Skin of body (tissue), 2 donors: ENCODE results near the gene INKA1. TPM values are rescaled to one million over a fixed set of nuclear protein-coding genes. Genes with fewer than 3 reads are reported as not detected.

Source experiments
- DNase-seq: peaks from one replicate; lab custom pipeline; 2025; lab: John Stamatoyannopoulos, UW
- total RNA-seq: library from RNA; depleted of rRNA; stranded (reverse); fragments of >200 nt; gene quantifications from one replicate; pipeline ENCODE4 v1.2.3, GENCODE V29; 2014

Gene INKA1
- total RNA-seq, 1 donor from 2014 or later = 6.6 TPM

DNA sequence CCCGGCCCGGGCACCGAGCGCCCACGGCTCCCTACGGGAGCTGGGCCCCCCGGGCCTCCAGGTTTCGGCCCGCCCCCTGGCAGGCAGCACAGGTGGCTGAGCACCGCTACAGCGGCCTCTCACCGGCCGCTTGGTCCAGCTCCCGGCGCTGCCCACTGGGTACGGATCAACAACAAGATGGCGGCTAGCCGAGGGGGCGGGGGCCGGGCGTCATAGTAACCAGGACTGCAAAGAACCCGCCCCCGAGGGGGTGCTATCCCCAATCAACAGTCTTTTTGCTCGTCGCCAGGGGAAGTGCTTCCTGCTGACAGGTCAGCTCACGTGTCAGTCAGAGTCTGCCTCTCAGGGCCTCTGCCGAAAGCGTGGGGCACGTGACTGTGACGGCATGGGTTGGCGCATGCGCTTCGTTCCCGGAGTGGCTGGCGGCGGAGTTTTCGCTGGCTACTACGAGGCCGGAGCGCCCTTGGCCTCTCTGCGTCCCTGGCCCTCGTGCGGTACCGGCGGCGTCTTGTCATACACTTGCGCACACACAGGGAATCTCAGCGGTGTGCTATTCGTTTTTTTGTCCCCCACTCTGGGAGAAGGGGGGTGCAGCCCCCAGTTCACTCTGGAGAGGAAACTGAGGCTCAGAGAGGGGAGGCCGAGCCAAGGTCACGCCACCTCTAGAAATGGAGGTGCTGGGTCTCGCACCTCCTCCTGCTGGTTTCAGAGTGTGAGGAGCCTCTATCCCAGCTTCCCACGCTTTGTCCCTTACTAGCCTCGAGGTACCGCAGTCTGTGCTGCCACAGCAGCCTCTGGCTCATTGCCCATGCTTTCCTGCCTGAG, 16.5 kb upstream of the INKA1 start, which contains the start of gene IP6K1:
Gene IP6K1 (minus strand): TSS at position 186 of the 825 bp plus-strand sequence. CDS start 38,502 bp downstream, outside the sequence.
- peak; percentile 100 for DNase-seq

DNA sequence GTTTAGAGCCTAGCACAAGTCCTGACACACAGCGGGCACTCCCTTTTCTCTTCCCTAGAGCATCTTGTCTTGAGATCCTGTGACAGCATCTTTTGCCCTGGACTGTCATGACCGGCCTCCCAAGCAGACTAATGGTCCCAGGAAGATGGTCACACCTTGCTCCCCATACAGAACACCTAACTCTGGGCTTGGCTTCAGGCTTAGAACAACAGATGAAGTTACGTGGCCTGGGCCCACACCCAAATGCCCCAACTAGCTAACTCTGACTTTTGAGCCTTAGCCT, 15.9 kb upstream of the INKA1 start:
- DNase-seq = no peak

DNA sequence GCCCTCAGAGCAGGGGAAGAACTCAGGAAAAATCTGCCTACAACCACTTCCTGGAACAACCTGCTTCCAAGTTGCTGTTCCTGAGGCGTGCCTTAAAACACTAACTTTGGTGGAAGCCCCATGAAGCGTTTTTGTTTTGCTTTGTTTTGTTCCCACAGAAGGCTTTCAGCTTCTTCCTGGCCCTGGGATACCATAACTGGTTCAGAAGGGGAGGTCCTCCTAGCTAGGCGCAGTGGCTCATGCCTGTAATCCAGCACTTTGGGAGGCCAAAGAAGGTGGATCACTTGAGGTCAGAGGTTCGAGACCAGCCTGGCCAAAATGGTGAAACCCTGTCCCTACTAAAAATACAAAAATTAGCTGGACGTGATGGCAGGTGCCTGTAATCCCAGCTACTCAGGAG, 15.5 kb upstream of the INKA1 start:
- no peak for DNase-seq

DNA sequence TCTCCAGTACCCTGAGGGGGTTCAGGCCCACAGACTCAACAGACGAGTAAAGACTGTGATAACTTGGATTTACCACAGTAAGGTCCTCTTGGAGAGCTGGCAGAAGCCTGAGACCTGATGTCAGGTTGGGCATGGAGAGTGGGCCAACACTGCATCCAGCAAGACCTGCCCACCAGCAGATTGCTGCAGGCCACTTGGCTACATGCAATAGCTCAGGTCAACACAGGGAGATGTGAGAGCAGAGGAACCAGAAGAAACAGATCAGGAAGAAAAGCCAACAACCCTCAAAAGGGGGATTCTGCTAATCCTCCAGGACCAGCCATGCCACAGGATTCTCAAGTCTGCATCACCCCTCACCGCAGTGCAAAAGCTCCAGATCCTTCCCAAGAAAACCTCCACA, 15.0 kb upstream of the INKA1 start:
- DNase-seq = no peak

DNA sequence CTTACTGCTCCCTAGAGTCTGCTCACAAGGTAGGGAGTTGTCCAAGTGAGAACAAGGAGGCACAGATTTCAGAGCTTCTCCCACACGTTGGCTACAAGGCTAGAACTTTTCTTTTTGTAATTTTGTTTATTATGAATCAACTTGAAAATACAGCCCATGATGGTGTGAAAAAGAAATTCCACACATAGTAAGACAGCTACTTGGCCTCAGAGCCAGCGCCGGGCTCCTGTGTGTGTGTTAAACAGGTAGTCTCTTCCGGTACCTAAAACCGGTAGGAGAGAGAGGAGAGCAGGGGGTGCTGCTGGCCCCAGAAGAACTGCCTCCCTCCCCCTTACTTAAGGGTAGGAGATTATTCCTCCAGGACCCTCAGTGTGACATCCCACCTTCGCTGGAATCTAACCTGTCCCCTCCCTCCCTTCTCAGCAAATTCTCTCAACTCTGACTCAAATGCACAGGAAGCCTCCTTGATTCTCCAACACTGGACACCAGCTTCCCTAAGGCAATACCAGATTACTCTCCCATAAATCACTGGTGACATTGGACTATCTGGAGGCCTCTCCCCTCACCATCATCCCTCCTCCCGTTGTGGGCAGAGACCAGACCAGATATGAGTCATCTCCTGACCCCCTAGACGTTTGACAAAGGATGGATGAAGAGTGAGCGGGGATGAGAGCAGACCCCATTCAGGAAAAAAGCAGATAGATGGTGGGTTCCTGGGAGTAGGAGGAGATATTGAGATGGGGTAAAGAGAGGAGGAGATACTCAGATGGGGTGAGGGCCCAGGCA, 12.2 kb upstream of the INKA1 start:
- DNase-seq = no peak

DNA sequence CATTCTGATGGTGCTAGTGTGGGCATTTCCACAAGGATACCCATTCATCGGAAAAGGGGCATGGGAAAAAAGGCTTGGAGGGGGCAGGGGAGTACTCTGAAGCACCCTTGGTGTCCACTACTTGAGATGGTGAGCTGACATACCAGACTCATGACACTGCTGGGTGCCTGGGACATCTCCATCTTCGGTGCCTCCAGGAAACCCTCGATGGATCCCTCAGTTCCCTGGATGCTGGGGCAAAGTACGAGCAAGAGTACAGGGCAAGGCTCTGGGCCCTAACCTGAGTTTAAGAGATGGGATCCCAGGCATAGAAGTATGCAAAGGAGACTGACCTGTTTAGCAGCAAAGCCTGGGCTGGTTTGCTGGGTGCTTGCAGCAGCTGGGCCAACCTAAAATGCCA, 11.5 kb upstream of the INKA1 start:
- DNase-seq = no peak

DNA sequence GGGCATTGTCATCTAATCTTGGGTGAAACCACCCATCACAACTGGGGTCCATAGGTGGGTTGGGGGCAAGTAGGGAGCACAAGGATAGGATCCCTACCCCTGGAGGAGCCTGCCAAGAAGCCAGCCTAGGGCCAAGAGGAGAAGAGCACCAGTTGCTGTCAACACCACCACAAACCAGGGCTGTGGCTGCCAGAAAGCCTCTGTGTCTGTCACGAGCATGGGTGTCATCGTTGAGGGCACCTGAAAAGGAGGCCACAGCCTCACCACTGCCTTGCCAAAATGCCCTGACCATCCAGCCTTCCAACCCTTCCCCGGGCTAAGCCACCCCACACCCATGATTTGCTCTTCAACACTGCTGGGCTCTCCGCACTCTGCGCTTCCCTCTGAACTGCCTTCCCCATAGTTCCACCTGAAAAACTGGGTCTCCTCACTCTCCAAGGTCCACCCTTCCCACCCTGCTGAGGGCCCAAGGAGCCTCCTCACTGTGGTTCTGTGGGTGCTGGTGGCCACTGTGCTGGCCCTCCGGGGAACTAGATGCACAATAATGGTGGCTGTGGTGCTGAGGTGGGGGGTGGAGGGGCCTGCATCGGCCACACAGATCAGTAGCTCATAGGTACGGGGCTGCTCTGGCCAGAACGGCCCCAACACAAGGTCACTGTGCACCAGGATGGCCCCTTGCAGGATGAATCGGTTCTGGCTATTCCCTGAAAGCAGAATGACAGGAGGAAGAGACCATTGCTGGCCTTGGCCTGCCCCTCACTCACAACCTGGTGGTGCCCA, 10.5 kb upstream of the INKA1 start:
- DNase-seq = no peak

DNA sequence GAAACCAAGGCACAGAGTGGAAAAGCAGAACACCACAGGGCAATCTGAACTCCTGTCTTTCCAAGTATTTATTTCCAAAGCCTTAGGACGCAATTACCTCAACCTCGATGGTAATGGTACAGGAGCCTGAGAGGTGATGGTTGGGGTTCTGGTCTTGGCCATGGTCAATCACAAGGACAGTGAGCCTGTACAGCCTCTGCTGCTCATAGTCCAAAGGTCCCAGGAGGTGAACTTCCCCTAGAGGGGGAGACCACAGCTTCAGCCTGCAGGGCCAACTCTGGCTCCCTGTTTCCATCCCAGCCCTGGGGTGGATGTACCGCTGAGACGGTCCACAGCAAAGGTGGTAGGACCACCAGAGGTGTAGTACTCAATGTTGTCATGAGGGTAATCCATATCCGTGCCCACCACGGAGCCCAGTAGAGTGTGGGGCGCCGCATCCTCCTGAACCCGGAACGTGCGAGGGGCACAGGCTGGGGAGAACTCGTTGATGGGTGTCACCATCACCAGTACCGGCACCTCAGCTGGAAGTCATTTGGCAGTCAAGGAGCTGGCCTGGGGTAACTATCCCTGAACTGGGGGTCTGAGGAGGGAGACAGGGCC, 9.5 kb upstream of the INKA1 start:
- no peak for DNase-seq

DNA sequence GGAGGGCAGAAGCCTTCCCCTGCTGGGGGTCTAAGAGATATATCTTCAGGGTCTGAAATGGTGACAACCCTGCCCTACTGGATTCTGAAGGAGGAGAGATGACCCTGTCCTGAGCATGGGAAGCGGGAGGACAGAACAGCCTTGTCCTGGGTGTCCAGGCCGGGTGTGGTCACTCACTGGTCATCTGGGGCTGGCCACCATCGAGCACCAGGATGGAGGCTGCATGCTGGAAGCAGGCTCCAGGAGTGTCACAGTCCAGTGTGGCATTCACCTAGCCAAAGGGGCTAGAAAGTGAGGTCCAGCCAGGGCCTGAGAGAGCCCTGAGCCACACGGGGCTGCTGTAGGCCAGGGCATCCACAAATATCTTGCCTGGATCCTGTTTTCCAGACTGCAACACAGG, 8.6 kb upstream of the INKA1 start:
- DNase-seq = no peak

DNA sequence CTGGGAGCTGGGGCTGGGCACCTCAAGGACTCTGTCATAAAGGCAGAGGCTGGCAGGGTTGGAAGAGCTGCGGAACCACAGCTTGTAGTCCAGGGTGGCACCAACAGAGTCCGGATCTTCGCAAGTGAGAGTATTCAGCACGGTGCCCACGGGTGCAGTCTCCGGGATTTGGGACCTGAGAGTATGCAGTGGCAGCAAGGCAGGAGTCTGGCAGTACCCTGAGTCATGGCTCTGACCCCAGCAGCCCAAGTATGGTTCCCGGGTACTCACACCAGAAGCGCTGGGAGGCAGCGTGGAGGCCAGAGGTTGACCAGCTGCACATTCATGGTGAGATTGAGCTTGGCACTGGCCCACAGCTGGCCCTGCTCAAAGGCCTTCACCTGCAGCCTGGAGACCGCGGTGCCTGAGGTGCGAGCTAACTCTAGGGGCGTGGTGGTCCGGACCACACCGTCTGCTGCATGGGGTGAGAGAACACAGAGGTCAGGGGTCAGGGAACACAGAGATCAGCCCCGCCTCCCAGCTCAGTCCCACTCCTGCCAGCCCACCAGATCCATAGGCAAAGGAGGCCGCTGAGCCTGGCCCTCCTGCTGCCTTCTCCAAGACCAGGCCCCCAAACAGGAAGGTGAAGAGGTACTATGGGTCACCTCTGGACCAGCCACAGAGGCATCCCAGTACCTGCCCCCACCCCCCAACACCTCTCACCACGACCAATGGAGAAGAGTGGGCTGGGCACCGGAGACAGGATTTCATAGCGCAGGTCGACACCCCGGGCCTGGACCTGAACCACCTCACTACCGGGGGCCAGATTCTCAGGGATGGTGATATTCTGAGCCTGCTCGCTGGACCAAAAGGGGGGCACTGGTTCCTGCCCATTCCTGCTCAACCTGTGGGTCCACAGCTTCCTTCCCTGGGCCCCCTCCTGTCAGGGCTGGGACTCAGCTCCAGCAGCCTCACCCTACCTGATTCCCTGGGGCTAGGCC, 7.8 kb upstream of the INKA1 start:
- no peak for DNase-seq

DNA sequence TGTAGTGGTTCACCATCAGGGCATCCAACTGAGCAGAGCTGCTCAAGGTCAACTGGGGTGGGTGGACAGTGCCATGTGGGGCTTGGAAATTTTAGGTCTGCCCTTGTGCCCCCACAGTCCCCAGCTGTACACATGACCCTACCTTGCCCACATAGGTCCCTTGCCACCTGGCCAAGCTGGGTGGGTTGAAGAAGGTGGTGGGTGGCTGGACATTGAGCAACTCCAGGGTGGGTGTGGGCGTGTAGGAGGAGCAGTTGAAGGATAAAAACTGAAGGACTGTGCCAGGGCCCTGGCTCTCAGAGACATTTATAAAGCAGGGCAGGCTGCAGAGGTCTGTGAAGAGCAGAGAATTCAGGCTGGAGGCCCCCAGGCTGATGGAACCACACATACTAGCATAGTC, 4.0 kb upstream of the INKA1 start:
- no peak for DNase-seq

DNA sequence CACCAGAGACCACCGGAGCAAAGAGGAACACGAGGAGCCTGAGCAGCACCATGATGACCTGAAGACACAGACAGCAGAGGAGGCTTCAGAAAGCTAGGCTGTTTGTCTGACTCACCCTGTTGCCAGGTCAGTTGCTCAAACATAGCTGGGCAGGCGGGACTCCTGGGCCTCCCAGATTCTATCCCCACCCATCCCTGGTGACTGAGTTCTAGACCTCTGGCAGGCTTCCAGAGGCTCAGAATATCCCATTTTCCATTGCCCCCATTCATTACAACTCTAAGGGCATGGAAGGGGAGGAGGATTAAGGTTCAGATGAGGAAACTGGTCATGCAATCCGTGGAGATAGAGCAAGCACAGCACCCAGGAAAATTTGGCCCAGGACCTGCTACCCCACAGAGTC, 3.3 kb upstream of the INKA1 start, which contains the start of gene CDHR4:
Gene CDHR4 (minus strand): TSS at position 113 of the 400 bp plus-strand sequence. CDS start 61 bp downstream, at position 52.
- DNase-seq = no peak

DNA sequence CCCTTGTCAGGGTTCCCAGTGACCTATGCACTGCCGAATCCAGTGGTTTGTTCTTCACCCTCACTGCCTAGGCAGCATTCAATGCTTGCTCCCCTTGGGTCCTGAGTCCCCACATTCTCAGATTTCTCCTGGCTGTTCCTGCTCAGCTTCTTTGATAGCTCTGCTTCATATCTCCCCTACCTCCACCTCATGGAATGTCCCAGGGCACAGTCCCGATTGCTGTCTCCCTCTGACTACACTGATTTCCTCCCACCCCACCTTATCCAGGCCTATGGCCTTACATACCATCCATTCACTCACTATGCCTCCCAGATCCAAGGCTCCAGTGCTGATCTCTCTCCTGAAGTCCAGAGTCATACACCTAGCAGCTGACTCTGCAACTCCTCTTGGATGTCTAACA, 1.9 kb upstream of the INKA1 start:
- no peak for DNase-seq

DNA sequence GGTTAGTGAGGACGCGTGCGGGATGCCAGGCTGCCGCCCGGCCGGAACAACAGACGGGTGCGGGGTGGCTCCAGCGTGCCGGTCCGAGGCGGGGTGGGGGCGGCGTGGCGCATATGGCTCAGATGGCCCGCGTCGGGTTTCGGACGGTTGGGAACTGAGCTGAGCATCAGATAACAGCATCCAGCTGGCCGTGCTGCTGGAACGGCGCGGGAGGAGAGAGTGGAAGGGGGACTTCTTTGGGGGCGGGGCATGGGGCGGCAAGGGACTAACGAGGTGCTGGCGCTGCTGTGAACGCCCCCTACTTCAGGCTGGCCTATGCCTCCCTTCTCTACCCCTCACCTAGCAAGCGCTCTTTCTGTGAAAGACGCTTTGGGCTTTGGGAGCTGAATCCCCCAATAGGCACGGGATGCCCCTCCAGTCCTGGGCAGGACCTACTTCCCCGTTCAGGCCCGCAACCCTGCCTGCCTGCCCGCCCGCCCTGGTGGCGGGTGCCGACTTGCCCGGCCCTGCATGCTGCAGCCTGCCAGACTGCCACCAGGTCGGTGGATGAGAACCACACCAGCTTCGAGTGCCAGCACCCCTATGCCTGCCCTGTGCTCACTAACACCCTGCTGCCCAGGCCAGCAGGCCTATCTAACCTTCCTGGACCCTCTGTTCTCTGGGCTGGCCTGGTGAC, 542 bp downstream of the INKA1 start:
- DNase-seq = peak; percentile 31

DNA sequence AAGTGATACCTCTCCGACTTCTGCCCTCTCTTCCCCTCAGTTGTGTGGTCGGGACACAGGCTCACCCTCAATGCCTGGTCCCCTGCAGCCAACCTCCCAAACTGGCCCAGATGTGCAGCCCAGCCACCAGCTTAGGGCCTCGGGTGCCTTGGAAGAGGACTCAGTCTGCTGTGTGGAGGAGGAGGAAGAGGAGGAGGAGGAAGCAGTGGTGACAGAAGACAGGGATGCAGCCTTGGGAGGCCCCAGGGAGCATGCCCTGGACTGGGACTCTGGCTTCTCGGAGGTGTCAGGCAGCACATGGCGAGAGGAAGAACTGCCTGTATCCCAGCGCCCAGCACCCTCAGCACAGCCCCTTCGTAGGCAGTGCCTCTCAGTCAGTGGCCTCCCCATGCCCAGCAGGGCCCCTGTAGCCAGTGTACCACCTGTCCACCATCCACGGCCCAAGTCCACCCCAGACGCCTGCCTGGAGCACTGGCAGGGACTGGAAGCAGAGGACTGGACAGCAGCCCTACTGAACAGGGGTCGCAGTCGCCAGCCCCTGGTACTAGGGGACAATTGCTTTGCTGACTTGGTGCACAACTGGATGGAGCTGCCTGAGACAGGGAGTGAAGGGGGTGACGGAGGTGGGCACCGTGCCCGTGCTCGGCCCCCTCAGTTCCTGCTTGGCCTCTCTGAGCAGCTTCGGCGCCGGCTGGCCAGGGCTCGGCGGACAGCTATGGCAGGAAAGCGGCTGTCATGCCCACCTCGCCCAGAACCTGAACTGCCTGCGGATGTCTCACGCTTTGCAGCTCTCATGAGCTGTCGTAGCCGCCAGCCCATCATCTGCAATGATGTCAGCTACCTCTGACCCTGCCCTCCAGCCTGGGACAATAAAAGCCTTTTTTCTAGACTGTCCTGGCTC, 1.3 kb downstream of the INKA1 start:
- no peak for DNase-seq

DNA sequence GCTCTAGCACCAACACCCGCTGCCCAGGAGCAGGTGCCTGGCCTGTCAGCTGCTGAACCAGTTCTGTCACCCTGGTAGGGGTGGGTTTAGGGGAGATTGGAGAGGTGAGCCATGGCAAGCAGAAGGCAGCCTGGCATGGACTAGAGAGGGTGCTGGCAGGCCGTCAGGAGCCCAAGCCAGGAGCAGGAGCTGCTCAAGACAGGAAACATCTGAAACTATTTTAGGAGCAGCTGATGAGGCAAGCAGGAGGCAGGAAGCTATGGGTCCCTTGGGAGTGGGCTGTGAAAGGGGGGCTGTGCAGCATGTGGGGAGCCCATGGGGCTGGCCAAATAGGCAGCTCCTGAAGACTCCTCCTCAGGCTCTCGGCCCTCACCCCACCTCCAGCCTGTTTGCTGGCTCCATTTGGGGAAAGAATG, 2.3 kb downstream of the INKA1 start:
- DNase-seq = peak; percentile 98

DNA sequence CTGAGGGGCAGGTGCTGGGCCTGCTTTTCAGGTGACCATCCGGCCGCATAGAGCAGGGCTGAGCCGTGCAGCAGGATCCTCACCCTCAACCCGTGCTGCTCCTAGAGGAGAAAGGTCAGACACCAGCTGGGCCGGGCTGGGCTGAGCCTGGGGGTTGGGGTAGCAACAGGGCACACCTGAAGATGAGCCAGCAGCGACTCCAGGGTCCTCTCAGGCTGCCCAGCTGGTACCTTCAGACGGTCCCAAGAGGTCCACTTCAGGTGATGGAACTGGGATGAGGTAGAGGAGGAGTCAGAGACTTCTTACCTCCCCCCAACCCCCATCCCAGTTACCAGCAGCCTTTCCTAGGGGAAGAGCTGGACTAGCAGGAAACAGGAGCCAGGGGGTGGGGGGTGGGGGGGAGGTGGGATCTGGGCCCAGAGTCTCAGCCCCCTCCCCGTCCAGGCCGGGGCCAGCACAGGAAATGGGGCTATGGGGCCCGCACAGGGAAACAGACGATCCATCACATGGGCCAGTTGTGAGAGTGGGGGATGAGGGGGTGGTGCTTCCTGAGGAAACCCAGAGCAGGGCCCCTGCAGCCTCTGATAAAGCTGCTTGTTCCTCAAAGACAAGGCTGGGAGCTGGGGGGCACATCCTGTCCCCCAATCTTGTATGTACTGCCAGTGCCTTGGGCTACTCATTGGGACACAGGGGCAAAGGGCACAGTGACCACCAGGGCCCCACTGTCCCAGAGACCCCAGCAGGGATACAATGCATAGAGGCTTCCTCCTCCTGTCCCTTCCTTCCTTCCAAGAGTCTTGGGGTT, 3.0 kb downstream of the INKA1 start:
- DNase-seq = peak; percentile 85

DNA sequence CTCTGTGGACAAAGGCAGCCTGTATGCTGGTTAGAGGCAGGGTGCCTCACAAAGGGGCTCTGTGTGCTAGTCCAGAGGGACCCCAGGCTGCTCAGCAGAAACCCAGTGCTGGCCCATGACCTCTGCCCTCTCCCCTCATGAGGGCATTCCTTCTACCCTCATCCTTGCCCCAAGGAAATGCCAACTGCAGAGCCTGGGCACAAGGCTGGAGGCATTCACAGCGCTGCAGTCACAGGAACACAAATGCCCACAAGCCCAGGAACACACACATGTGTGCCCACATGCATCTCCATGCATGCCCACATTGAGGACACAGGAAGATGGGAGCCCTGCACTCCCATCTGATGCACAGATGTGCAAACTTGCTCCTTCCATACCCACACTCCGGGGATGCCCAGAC, 3.8 kb downstream of the INKA1 start:
- no peak for DNase-seq
